Measurements from ENCODE around the gene DYNC1LI2.

DNA sequence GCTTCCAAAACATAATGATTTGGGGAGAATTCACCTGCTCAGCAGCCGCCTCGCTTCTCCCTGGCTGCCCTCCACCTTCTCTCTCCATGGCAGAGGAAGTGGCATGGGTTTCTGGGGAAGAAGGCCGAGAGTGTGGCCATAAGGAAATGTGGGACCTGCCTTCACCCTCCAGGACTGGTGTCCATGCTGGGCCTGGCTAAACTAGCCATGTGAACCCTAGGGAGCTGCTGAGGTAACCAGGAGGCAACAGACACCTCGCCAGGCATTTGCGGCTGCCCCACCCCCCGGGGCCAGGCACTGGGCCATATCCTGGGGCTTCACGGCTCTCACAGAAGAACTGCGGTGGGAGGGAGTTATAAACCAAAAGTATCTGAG lies 44.9 kb downstream of the DYNC1LI2 start:
- TF ChIP-seq, protein P1, sequence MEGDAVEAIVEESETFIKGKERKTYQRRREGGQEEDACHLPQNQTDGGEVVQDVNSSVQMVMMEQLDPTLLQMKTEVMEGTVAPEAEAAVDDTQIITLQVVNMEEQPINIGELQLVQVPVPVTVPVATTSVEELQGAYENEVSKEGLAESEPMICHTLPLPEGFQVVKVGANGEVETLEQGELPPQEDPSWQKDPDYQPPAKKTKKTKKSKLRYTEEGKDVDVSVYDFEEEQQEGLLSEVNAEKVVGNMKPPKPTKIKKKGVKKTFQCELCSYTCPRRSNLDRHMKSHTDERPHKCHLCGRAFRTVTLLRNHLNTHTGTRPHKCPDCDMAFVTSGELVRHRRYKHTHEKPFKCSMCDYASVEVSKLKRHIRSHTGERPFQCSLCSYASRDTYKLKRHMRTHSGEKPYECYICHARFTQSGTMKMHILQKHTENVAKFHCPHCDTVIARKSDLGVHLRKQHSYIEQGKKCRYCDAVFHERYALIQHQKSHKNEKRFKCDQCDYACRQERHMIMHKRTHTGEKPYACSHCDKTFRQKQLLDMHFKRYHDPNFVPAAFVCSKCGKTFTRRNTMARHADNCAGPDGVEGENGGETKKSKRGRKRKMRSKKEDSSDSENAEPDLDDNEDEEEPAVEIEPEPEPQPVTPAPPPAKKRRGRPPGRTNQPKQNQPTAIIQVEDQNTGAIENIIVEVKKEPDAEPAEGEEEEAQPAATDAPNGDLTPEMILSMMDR (IDR thresholded peaks at IDR 0.05) = no peak
- no peak for TF ChIP-seq EZH2 (IDR thresholded peaks at IDR 0.05)
